Measurements from ENCODE around the gene UGT1A8. TPM values are rescaled to one million over a fixed set of nuclear protein-coding genes. Genes with fewer than 3 reads are reported as not detected.
A peak's percentile ranks its signal among the peaks of the same experiment; 100 is the strongest.
"Not testable (repeated sequence)": the region's sequence is repeated elsewhere in the genome, so short reads cannot be mapped to it uniquely, and the experiment has no call there.

The UGT1A8 gene
- total RNA-seq, 4 donors from 2014 or later = 0.34 TPM; not detected in 3

DNA sequence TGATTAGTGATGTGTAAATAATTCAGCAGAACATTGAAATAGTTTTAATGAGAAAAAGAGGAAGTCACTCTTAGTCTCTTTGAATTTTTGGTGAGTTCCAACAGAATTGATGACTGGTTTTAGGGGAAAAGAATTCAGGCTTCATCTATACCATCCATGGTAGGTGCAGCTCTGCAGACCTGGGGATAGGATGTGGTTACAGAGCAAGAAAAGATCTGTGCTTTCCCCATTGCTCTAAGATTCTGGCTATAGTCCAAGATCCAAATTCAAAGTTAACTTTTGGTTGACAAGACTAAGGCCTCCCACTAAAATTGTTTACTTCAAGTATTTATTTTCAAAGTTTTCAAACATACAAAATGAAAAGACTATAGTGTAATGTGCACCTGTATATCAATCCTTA is 22.4 kb downstream of the UGT1A8 start:
- no peaks in the 10 kb centered on the region for H3K4me1 ChIP-seq
- TF ChIP-seq, protein P1, sequence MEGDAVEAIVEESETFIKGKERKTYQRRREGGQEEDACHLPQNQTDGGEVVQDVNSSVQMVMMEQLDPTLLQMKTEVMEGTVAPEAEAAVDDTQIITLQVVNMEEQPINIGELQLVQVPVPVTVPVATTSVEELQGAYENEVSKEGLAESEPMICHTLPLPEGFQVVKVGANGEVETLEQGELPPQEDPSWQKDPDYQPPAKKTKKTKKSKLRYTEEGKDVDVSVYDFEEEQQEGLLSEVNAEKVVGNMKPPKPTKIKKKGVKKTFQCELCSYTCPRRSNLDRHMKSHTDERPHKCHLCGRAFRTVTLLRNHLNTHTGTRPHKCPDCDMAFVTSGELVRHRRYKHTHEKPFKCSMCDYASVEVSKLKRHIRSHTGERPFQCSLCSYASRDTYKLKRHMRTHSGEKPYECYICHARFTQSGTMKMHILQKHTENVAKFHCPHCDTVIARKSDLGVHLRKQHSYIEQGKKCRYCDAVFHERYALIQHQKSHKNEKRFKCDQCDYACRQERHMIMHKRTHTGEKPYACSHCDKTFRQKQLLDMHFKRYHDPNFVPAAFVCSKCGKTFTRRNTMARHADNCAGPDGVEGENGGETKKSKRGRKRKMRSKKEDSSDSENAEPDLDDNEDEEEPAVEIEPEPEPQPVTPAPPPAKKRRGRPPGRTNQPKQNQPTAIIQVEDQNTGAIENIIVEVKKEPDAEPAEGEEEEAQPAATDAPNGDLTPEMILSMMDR (IDR thresholded peaks at IDR 0.05) = no peak
- no peak for TF ChIP-seq POLR2A (IDR thresholded peaks at IDR 0.05)
- intact Hi-C loops (cut with DNase I) = no loop called here
- DNase-seq = no peak
- no peak overlapping the region for H3K4me3 ChIP-seq (replicated peaks in 1 of 3)
- no peak overlapping the region for H3K27ac ChIP-seq
- no peaks in the 10 kb centered on the region for H3K36me3 ChIP-seq
- no peaks in the 10 kb centered on the region for H3K9me3 ChIP-seq
- no peaks in the 10 kb centered on the region for H3K27me3 ChIP-seq

DNA sequence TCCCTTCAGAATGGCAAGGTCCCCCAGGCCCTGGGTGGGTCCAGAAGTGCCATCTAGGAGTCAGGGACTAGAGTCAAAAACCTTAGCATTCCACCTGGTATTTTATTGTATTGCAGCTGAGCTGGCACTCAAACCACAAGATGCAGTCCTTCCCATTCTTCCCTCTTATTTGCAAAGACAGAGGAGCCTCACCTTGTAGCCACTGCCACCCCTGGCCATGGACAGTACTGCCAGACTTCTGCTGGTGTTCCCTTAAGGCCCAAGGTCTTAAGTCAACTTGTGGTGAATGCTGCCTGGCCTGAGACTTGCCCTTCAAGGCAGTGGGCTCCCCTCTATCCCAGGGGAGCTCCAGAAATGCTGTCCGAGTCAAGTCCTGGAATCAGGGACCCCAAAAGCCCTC is 25.7 kb downstream of the UGT1A8 start:
- peak in 1 of 2 donors; percentile 6 for DNase-seq
- no peak for TF ChIP-seq POLR2A (IDR thresholded peaks at IDR 0.05)
- TF ChIP-seq, protein P1 (IDR thresholded peaks at IDR 0.05) = peak in 1 of 6 experiments; percentile 10
- Histone ChIP-seq H3K27ac (no peak overlapping the region), H3K4me1 (no peaks in the 10 kb centered on the region), H3K9me3 (no peaks in the 10 kb centered on the region), H3K36me3 (no peaks in the 10 kb centered on the region), H3K27me3 (no peaks in the 10 kb centered on the region), H3K4me3 (replicated peaks in 1 of 3) (no peak overlapping the region)
- intact Hi-C loops (cut with DNase I) = no loop called here
- 100% methylated on average over 1 of the region's 1 CpG for WGBS, 2 donors

DNA sequence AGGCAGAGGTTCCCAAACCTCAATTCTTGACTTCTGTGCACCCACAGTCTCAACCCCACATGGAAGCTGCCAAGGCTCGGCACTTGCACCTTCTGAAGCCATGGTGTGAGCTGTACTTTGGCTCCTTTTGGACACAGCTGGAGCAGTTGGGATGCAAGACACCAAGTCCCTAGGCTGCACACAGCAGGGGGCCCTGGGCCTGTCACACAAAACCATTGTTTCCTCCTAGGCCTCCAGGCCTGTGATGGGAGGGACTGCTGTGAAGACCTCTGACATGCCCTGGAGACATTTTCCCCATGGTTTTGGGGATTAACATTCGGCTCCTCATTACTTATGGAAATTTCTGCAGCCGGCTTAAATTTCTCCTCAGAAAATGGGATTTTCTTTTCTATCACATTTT is 28.6 kb downstream of the UGT1A8 start:
- H3K27me3 ChIP-seq; H3K4me3 ChIP-seq (replicated peaks in 1 of 3); DNase-seq; H3K9me3 ChIP-seq; H3K36me3 ChIP-seq; intact Hi-C loops (cut with DNase I); H3K4me1 ChIP-seq; H3K27ac ChIP-seq: not testable (repeated sequence)
- 88 to 91% methylated on average over 3 of the region's 3 CpGs for WGBS, 2 donors

DNA sequence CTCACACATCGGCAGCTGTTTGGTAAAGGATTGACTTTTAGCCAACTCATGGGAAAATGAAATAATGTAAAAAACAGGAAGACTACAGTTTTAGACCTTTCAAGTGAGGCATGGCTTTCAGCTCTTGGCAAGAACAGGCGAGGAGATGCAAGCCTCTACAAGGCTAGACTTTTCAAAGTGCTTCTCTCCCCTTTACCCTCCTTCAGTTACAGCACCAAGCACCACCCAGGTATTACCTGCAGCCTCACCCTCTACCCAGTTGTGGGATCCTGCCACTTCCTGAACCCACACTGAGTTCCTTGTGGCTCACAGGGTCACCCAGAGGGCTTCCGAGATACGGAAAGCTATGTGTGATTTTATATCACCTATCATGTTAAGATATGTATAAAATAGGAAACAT is 33.5 kb downstream of the UGT1A8 start:
- Histone ChIP-seq H3K4me1 (no peaks in the 10 kb centered on the region), H3K27ac (no peak overlapping the region), H3K9me3 (no peaks in the 10 kb centered on the region), H3K27me3 (no peaks in the 10 kb centered on the region), H3K4me3 (replicated peaks in 1 of 3) (no peak overlapping the region), H3K36me3 (no peaks in the 10 kb centered on the region)
- WGBS, 2 donors = 79 to 85% methylated on average over 4 of the region's 4 CpGs
- TF ChIP-seq, protein P1 (IDR thresholded peaks at IDR 0.05) = no peak
- TF ChIP-seq POLR2A (IDR thresholded peaks at IDR 0.05) = no peak
- DNase-seq = no peak
- intact Hi-C loops (cut with DNase I) = no loop called here

DNA sequence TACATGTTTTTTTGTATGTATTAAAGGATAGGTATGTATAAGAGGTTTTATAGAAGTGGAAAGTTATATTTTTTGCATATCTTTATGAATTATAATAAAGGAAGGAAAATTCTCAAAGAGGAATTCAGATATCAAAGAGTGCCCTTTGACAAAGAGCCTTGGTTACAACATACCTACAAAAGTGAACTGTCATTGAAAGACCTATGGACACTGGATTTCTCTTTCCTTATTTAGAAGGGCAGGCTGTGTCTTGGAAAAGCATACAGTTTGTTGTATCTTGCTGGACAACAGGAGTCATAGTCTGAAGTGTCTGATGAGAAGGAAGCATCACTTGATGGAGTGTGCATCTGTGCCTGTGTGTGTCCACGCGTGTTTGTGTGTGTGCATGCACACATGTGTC is 34.0 kb downstream of the UGT1A8 start:
- H3K4me3 ChIP-seq (replicated peaks in 1 of 3) = no peak overlapping the region
- DNase-seq = no peak
- no peak overlapping the region for H3K27ac ChIP-seq
- TF ChIP-seq, protein P1 (IDR thresholded peaks at IDR 0.05) = no peak
- TF ChIP-seq POLR2A (IDR thresholded peaks at IDR 0.05) = no peak
- no peaks in the 10 kb centered on the region for H3K4me1 ChIP-seq
- intact Hi-C loops (cut with DNase I) = no loop called here
- no peaks in the 10 kb centered on the region for H3K36me3 ChIP-seq
- no peaks in the 10 kb centered on the region for H3K9me3 ChIP-seq
- 93 to 97% methylated on average over 2 of the region's 2 CpGs for WGBS, 2 donors
- H3K27me3 ChIP-seq = no peaks in the 10 kb centered on the region

DNA sequence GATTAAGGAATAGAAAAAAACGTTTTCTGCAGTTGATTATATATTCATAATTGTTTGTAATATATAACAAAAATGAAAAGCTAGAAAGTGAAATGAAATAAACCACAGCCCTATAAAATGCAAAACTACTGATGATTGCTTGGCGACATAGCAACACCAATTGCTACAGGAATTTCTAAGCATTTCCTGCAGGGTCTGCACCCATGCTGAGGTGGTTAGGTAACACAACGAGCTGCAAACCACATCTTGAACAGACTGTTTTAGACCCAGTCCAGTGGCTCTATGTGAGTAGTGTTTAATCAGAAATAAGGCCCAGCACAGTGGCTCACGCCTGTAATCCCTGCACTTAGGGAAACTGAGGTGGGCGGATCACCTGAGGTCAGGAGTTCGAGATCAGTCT is 37.1 kb downstream of the UGT1A8 start:
- Histone ChIP-seq H3K4me1 (no peaks in the 10 kb centered on the region), H3K27ac (no peak overlapping the region), H3K9me3 (no peaks in the 10 kb centered on the region)

More for the DNA sequence above, 37.1 kb downstream of the UGT1A8 start:
- DNase-seq = no peak
- WGBS, 2 donors = 69 to 78% methylated on average over 6 of the region's 6 CpGs
- Histone ChIP-seq H3K4me3 (replicated peaks in 1 of 3) (no peak overlapping the region), H3K36me3 (no peaks in the 10 kb centered on the region), H3K27me3 (no peaks in the 10 kb centered on the region)
- intact Hi-C loops (cut with DNase I) = no loop called here
- TF ChIP-seq, protein P1 (IDR thresholded peaks at IDR 0.05) = no peak
- TF ChIP-seq POLR2A (IDR thresholded peaks at IDR 0.05) = no peak
